ENCODE measurements around the gene ELL2.

- TF ChIP-seq USF2 (CRISPR knock-in tag; IDR thresholded peaks at IDR 0.05) = no peak
- TF ChIP-seq GTF2I (CRISPR knock-in tag; conservative IDR thresholded peaks at IDR 0.05) = no peak
- TF ChIP-seq CTCF (IDR thresholded peaks at IDR 0.05) = no peak
- TF ChIP-seq ZNF121 (CRISPR knock-in tag; IDR thresholded peaks at IDR 0.05) = no peak
Observed at GRCh38 chr5:95853490-95853889, 108.2 kb downstream of the ELL2 start.
